ENCODE data around the gene VGF. TPM values are rescaled to one million over a fixed set of nuclear protein-coding genes. Genes with fewer than 3 reads are reported as not detected.
"Not testable (repeated sequence)": the region's sequence is repeated elsewhere in the genome, so short reads cannot be mapped to it uniquely, and the experiment has no call there.

VGF gene
- total RNA-seq: under 1 TPM; 0.09 to 0.11 TPM

DNA sequence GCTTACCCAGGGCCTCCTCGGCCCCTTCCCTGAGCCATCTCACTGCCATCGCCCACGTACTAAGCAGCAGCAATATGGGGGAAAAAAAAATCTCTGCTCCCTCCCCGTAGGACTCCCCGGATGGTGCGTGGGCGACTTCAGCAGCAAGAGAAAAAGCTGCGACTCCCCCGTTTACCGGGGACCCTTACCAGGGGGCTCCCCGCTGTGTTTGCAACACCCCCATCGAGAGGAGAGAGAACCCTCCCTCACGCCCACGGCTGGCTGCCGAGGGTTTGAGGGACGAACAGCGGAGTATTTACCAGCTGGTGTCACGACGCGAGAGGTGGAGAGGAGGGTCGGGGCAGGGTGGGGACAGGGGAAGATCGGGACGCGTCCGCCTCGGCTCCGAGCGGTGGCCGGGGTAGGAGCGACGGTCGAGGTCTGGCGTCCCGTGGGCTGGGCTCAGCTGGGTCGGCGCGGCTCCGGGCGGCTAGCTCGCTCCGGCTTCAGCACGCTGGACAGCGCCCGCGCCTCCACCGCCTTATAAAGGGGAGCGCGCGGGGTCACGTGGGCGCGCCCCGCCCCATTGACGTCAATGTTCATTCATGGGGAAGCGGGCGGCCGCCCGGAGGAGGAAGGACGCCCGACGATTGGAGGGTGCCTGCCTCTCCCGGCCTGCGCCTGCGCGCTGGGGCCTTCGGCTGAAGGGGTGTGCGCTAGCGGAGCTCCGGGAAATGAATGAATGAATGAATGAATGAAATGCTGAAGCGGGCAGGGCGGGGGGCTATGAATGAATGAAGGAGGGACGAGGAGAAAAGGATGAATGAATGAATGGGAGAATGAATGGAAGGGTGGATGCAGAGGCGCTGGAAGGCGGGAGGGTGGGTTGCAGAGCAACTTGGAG lies at the start of gene VGF:
Gene VGF (minus strand): TSS at position 495 of the 883 bp plus-strand sequence. CDS start 726 bp downstream, outside the sequence.
- CTCF ChIA-PET: interaction anchor here (0.6 to 1.5 kb wide), 11 partner anchors 8 to 1741 kb away, joined by 3 to 8 read pairs (median 3); no protein-coding TSS in a partner anchor
- Mint-ChIP-seq H3K4me3 (peak within 1 kb of the TSS; percentile 66), H3K27me3 (peaks cover 52% of the 10 kb centered on the region), H3K36me3 (ENCODE audit: low read depth) (peaks cover 5% of the 10 kb centered on the region), H3K4me1 (peaks cover 57% of the 10 kb centered on the region), H3K27ac (peak within 1 kb of the TSS; percentile 38), H3K9me3 (ENCODE audit: low read depth) (no peaks in the 10 kb centered on the region)
- POLR2A ChIA-PET: interaction anchor here (0.6 to 1.3 kb wide), 4 partner anchors 9 to 1300 kb away, joined by 3 to 5 read pairs (median 4); partner anchors contain the start of gene TRIM56
- DNase-seq (peak; percentile 97), ATAC-seq (peak; percentile 79)
- intact Hi-C loops (cut with DNase I, micrococcal nuclease): loop anchor here in 1 of 2 experiments (5.0 to 10.0 kb wide), 2 partner anchors 278 to 649 kb away; partner anchors contain the start of genes CUX1 and UFSP1

DNA sequence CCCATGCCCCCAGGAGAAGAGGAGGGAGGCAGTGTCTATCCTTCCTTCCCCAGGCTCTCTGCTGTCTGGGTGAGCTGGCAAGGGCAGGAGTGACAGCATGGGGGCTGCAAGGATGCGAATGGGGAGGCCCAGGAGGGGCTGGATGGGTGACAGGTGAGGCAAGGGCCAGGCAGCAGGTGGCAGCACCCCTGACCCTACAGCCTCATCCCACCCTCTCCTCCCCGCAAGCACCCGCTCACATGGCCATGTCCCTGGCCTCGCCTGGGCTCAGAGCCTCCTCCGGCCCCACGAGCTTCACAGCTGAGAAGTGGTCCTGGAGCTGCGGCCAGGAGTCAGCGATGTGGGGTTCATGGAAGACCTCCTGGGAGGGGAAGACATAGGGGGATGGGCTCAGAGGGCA lies 46.6 kb upstream of the VGF start:
- Mint-ChIP-seq H3K4me3 (no peak overlapping the region), H3K36me3 (ENCODE audit: low read depth) (peaks cover 27% of the 10 kb centered on the region), H3K27me3 (no peaks in the 10 kb centered on the region), H3K27ac (no peak overlapping the region), H3K9me3 (ENCODE audit: low read depth) (no peaks in the 10 kb centered on the region), H3K4me1 (peaks cover 12% of the 10 kb centered on the region)
- DNase-seq (no peak), ATAC-seq (no peak)
- ChIA-PET POLR2A (no interaction called here), CTCF (no interaction called here)
- intact Hi-C loops (cut with DNase I, micrococcal nuclease): loop anchor here in 1 of 2 experiments (10.0 kb wide), 1 partner anchor 73 kb away; no protein-coding TSS in a partner anchor

DNA sequence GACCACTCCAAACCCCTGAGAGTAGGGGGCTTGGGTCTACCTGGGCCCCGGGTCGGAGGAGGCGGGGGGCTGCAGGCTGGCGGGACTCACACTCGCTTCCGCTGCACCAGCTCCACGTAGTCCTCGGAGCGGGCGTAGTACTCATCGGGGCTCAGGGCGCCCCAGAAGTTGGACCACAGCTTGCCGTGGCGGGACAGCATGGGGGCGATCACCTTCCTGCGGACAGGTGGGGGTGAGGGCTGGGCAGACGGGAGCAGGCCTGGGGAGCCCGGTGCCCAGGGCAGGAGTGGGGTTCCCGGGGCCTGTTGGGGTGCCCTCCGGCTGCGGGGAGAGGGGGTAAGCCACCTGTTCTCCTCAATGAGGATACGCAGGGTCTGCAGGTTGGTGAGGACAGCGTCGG lies 46.1 kb upstream of the VGF start:
- intact Hi-C loops (cut with DNase I, micrococcal nuclease): loop anchor here in 1 of 2 experiments (10.0 kb wide), 1 partner anchor 73 kb away; no protein-coding TSS in a partner anchor
- CTCF ChIA-PET: no interaction called here
- peaks cover 23% of the 10 kb centered on the region for H3K36me3 Mint-ChIP-seq (ENCODE audit: low read depth)
- POLR2A ChIA-PET: no interaction called here
- no peaks in the 10 kb centered on the region for H3K9me3 Mint-ChIP-seq (ENCODE audit: low read depth)
- no peak overlapping the region for H3K27ac Mint-ChIP-seq
- DNase-seq (no peak), ATAC-seq (no peak)
- H3K4me1 Mint-ChIP-seq: peaks cover 9% of the 10 kb centered on the region
- no peaks in the 10 kb centered on the region for H3K27me3 Mint-ChIP-seq
- H3K4me3 Mint-ChIP-seq: no peak overlapping the region

DNA sequence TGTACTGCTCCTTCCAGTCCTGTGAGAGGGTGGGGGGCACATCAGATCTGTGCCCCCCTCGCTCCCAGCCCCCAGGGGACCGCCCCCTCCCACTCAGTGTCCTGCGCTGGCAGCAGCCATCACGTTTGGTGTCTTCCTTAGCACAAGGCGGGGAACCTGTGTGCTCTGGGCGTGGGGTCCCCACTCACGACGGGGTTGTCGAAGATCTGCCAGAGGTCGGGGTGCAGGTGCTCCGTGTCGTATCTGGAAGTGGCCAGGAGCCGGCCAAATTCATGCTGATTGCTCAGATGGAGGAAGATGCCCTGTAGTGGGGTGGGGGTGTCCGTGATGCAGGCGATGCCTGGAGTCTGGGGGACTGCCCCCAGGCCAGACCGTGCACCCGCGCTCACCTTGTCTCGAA lies 44.8 kb upstream of the VGF start:
- no peak for ATAC-seq
- no peaks in the 10 kb centered on the region for H3K9me3 Mint-ChIP-seq (ENCODE audit: low read depth)
- no peak overlapping the region for H3K4me3 Mint-ChIP-seq
- POLR2A ChIA-PET: no interaction called here
- H3K36me3 Mint-ChIP-seq (ENCODE audit: low read depth): peaks cover 23% of the 10 kb centered on the region
- H3K4me1 Mint-ChIP-seq: no peaks in the 10 kb centered on the region
- no peaks in the 10 kb centered on the region for H3K27me3 Mint-ChIP-seq
- intact Hi-C loops (cut with DNase I, micrococcal nuclease): loop anchor here in 1 of 2 experiments (10.0 kb wide), 1 partner anchor 75 kb away; no protein-coding TSS in a partner anchor
- DNase-seq: no peak
- no peak overlapping the region for H3K27ac Mint-ChIP-seq
- CTCF ChIA-PET: no interaction called here

DNA sequence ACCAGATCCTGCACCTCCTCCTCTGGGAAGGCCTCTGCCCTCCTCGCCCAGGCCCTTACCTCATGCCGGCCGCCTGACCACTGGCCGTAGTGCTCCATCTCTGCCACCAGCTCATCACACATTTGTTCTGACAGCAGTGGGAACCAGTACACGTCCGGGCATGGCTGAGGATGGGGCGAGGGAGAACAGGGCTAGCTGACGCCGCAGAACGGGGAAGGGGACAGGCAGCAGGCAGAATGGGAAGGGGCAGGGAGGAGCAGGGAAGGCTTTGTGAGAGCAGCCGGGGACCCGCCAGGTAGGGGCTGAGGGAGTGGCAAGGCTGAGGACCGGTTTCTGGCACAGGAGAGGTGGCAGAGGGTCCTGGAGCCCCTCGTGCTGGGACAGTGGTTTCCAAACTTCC lies 43.4 kb upstream of the VGF start:
- ChIA-PET POLR2A (no interaction called here), CTCF (interaction anchor here (0.5 kb wide), 1 partner anchor 8 kb away, joined by 3 read pairs; the partner anchor contains the start of gene MOGAT3)
- no peak overlapping the region for H3K4me3 Mint-ChIP-seq
- no peak overlapping the region for H3K27ac Mint-ChIP-seq
- ATAC-seq (no peak), DNase-seq (no peak)
- H3K36me3 Mint-ChIP-seq (ENCODE audit: low read depth): peaks cover 18% of the 10 kb centered on the region
- peaks cover under 1% of the 10 kb centered on the region for H3K27me3 Mint-ChIP-seq
- no peaks in the 10 kb centered on the region for H3K9me3 Mint-ChIP-seq (ENCODE audit: low read depth)
- H3K4me1 Mint-ChIP-seq: peaks cover 2% of the 10 kb centered on the region
- intact Hi-C loops (cut with DNase I, micrococcal nuclease): no loop called here

DNA sequence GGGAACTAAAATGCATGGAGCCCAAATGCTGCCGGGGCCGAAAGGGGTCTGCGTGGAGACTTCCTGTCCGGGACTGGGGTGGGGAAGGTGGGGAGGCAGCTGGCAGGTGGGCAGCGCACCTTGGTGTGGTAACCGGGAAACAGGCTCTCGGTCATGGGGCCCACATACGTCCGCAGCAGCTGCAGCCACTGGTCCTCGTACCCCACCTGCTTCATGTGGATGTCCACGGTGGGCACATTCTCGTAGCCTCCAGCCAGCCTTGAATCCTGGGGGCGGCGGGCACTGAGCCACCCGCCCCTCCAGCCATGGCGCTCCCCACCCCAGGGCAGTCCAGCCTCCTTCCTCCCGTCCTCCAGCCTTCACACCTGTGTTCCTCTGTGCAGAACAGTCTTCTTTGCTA lies 42.1 kb upstream of the VGF start:
- Mint-ChIP-seq H3K4me1 (peaks cover 2% of the 10 kb centered on the region), H3K36me3 (ENCODE audit: low read depth) (peaks cover 18% of the 10 kb centered on the region), H3K27me3 (peaks cover 6% of the 10 kb centered on the region), H3K4me3 (no peak overlapping the region), H3K9me3 (ENCODE audit: low read depth) (no peaks in the 10 kb centered on the region), H3K27ac (no peak overlapping the region)
- ChIA-PET POLR2A (no interaction called here), CTCF (interaction anchor here (0.6 kb wide), 1 partner anchor 75 kb away, joined by 3 read pairs; no protein-coding TSS in a partner anchor)
- ATAC-seq (no peak), DNase-seq (no peak)
- intact Hi-C loops (cut with DNase I, micrococcal nuclease): no loop called here

DNA sequence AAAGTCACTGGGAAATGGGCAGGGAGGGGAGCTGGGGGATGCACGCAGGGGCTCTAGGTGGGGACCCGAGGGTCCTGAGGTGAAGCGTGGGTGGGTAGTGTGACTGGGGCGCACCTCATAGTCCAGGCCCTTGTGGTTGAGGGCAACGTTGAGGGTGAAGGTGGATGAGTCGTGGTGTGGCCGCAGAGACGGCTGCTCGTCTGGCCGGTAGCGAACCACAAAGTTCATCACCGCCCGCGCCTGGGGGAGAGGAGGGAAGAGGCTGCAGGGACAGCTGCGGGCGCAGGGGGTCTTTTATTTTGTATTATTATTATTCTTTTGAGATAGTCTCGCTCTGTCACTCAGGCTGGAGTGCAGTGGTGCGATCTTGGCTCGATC lies 41.3 kb upstream of the VGF start:
- no peak overlapping the region for H3K27ac Mint-ChIP-seq
- peaks cover 6% of the 10 kb centered on the region for H3K27me3 Mint-ChIP-seq
- intact Hi-C loops (cut with DNase I, micrococcal nuclease): no loop called here
- no peak overlapping the region for H3K4me3 Mint-ChIP-seq
- H3K36me3 Mint-ChIP-seq (ENCODE audit: low read depth): peaks cover 18% of the 10 kb centered on the region
- DNase-seq (no peak), ATAC-seq (no peak)
- H3K9me3 Mint-ChIP-seq (ENCODE audit: low read depth): no peaks in the 10 kb centered on the region
- ChIA-PET CTCF (no interaction called here), POLR2A (no interaction called here)
- H3K4me1 Mint-ChIP-seq: peaks cover 2% of the 10 kb centered on the region

DNA sequence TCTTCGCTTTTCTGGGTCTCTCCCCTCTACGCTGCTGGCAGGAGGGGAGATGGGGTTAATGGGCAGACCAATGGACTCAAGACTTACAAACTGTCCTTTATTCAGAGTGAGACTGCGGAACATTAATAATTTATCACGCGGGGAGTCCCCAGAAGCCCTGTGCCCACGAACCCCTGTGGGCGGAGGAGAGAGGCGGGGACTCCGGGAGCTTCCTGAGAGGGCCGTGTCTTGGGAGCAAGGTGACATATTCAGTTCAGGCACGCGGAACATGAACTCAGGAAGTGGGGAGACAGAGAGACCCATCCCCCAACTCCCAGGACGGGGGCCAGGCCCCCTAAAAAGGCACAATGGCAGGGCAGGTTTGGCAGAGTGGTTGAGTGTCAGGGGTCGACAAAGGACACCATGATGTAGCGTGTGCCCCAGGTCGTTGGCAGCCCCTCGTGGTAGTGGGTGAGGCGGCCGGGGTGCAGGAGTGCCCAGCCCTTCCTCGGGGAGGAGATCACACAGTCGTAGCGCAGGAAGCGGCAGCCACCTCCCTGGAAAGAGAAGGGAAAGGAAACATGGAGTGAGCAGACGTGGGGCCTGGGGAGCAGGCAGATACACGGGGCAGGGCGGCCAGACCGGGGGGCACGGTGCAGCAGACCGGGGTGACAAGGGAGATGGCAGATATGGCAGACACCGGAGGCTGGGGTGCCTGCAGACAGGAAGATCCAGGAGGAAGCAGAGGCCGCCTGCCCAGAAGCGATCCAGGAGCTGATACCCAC lies 40.7 kb upstream of the VGF start:
- no peaks in the 10 kb centered on the region for H3K9me3 Mint-ChIP-seq (ENCODE audit: low read depth)
- intact Hi-C loops (cut with DNase I, micrococcal nuclease): no loop called here
- peaks cover 18% of the 10 kb centered on the region for H3K36me3 Mint-ChIP-seq (ENCODE audit: low read depth)
- H3K4me1 Mint-ChIP-seq: peaks cover 2% of the 10 kb centered on the region
- no peak overlapping the region for H3K27ac Mint-ChIP-seq
- ATAC-seq: no peak
- POLR2A ChIA-PET: no interaction called here
- no peak for DNase-seq
- peaks cover 11% of the 10 kb centered on the region for H3K27me3 Mint-ChIP-seq
- no peak overlapping the region for H3K4me3 Mint-ChIP-seq
- CTCF ChIA-PET: interaction anchor here (0.6 kb wide), 1 partner anchor 578 kb away, joined by 3 read pairs; no protein-coding TSS in a partner anchor

DNA sequence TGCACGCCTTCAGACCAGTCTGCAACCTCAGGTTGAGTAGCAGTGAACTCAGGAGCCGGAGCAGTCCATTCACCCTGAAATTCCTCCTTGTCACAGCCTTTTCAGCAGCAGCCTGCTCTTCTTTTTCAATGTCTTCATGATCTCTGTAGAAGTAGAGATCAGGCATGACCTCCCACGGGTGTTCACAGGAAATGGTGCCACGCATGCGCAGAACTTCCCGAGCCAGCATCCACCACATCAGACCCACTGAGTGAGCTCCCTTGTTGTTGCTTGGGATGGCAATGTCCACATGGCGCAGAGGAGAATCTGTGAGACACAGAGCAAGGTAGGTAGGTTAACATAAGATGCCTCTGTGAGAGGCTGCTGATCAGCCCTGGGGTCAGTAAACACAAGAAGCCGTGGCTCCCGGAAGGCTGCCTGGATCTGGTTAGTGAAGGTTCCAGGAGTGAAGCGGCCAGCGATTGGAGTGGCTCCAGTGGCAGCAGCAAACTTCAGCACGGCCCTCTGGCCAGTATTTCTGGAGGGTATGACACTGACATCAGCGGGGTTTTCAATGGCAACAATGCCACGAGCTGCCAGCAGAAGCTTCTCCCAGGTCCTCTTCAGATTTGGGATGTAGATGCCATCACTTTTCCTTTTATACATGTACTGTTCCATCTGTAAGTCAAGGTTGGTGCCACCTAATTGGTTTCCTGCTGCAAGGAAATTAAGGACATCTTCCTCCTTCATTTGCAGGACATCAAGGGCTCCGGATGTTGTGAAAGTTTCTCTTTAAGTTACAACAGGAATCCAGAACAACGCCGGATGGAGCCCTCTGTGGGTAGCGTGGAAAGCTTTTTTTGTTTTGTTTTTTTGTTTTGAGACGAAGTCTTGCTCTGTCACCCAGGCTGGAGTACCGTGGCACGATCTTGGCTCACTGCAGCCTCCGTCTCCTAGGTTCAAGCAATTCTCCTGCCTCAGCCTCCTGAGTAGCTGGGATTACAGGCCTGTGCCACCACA lies 38.7 kb upstream of the VGF start:
- DNase-seq; H3K4me1 Mint-ChIP-seq; H3K9me3 Mint-ChIP-seq (ENCODE audit: low read depth); intact Hi-C loops (cut with DNase I, micrococcal nuclease); ATAC-seq: not testable (repeated sequence)
- H3K4me3 Mint-ChIP-seq: peak overlapping the region; percentile 32
- H3K27ac Mint-ChIP-seq: peak overlapping the region; percentile 59
- peaks cover 21% of the 10 kb centered on the region for H3K27me3 Mint-ChIP-seq
- ChIA-PET CTCF (interaction anchor here (0.6 to 2.9 kb wide), 8 partner anchors 9 to 60 kb away, joined by 3 to 11 read pairs (median 4); partner anchors contain the start of genes PLOD3, VGF and ZNHIT1), POLR2A (interaction anchor here (0.6 kb wide), 1 partner anchor 1768 kb away, joined by 4 read pairs; no protein-coding TSS in a partner anchor)
- H3K36me3 Mint-ChIP-seq (ENCODE audit: low read depth): peaks cover 14% of the 10 kb centered on the region

DNA sequence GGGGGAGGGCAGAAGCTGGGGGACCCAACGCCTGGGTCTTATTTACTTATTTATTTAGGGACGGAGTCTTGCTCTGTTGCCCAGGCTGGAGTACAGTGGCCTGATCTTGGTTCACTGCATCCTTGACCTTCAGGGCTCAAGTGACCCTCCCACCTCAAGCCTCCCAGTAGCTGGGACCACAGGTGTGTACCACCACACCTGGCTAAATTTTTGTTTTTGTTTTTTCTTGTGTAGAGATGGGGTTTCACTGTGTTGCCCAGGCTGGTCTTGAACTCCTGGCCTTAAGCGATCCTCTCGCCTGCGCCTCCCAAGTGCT lies 37.2 kb upstream of the VGF start:
- H3K4me3 Mint-ChIP-seq: no peak overlapping the region
- intact Hi-C loops (cut with DNase I, micrococcal nuclease): no loop called here
- H3K27me3 Mint-ChIP-seq: peaks cover 21% of the 10 kb centered on the region
- peaks cover 4% of the 10 kb centered on the region for H3K4me1 Mint-ChIP-seq
- H3K9me3 Mint-ChIP-seq (ENCODE audit: low read depth): no peaks in the 10 kb centered on the region
- H3K27ac Mint-ChIP-seq: no peak overlapping the region
- peaks cover 7% of the 10 kb centered on the region for H3K36me3 Mint-ChIP-seq (ENCODE audit: low read depth)
- ChIA-PET CTCF (interaction anchor here (0.6 to 2.9 kb wide), 3 partner anchors 10 to 210 kb away, joined by 3 to 11 read pairs (median 4); no protein-coding TSS in a partner anchor), POLR2A (no interaction called here)
- no peak for DNase-seq
- no peak for ATAC-seq

Measured in activated CD4-positive, alpha-beta T cell treated with anti-CD3 and anti-CD28 coated beads for 36 hours (primary cell).